GM12892 (cell line): ENCODE results near the gene IRF7.

Experiments
- DNase-seq: peaks from one replicate; pipeline ENCODE4 v3.0.0; 2011; ENCODE audit not compliant: insufficient read length
- FAIRE-seq: peaks from 2 replicates; lab custom pipeline; 2011; peaks lifted over from hg19 to GRCh38; lab: Jason Lieb, UNC
- POLR2A ChIP-seq: IDR thresholded peaks from 2 replicates; pipeline ENCODE4 v1.6.1; 2011; ENCODE audit warnings: low read depth, low read length, control low read depth
- POLR2AphosphoS5 ChIP-seq: IDR thresholded peaks from 2 replicates; pipeline ENCODE4 v1.6.1; 2011; ENCODE audit warnings: low read depth, low read length, control low read depth
- TAF1 ChIP-seq: IDR thresholded peaks from 2 replicates; pipeline ENCODE4 v1.6.1; 2011; ENCODE audit warnings: low read depth, mild to moderate bottlenecking, control low read depth, low read length, borderline replicate concordance

Gene IRF7

DNA sequence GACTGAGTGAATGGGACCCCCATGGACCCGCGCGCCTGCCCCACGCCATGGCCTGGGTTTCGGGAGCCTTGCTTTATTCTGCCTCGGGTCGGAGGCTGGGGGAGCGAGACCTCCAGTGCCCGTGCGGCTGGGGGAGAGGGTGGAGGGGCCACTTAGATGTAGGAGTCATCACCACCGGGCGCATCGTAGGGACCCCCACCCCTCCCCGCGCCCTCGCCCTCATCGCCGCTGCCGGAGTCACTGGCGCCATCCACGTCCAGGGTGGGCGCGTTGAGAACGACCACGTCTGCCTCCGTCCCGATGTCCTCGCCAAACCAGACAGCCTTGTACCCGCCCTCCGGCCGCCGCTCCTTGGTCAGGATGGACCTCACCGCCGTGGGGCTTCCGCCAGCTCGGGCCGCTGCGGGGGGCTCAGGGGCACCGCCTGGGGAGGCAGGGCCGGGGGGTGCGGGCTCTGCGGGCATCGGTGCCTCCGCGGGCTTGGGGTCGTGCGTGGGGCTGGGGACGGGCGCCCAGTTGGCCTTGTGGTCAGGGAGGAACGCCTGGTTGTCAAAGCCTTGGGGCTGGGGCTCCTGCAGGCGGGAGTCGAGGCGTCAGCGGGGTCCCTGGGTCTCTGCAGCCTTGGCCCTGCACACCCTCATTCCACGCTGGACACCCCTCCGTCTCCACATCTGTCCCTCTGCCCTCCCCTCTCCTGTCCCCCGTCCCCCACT, 1.6 kb upstream of the IRF7 start:
- no peak for FAIRE-seq
- TF ChIP-seq TAF1 (no peak), POLR2AphosphoS5 (no peak), POLR2A (no peak)
- DNase-seq, result no peak

DNA sequence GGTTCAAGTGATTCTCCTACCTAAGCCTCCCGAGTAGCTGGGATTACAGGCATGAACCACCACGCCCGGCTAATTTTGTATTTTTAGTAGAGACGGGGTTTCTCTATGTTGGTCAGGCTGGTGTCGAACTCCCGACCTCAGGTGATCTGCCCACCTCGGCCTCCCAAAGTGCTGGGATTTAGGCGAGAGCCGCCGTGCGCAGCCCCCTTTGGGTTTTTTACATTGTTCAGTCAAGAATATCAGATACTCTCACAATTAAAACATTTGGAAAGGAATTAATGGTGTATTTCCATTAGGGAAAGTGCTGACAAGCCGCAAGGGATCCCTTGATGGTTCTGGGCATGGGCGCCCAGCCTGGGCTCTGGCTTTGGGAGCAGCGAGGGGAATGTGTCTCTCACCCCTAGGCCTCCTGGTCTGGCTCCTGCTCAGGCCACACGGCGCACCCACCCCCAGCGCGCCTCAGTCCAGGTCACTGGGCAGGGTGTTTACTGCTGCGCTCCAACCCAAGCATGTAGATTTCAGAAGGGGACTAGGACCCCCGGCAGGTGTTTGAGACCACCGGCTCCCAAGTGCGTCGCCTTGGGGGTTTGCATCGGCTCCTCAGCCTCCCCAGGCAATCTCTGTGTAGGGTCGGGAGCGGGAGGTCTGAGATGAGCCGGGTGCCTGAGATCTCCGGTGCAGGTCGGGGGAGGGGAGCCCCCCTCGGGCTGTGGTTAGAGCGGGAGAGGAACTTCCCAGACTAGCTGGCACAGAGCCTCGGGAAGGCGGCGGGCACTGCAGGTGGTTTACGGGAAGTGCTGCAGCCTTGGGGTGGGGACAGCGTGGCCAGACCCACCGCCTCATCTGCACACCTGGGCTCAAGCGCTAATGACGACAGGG, 809 bp upstream of the IRF7 start:
- TF ChIP-seq POLR2A (no peak), POLR2AphosphoS5 (no peak), TAF1 (no peak)
- DNase-seq (no peak), FAIRE-seq (no peak)

DNA sequence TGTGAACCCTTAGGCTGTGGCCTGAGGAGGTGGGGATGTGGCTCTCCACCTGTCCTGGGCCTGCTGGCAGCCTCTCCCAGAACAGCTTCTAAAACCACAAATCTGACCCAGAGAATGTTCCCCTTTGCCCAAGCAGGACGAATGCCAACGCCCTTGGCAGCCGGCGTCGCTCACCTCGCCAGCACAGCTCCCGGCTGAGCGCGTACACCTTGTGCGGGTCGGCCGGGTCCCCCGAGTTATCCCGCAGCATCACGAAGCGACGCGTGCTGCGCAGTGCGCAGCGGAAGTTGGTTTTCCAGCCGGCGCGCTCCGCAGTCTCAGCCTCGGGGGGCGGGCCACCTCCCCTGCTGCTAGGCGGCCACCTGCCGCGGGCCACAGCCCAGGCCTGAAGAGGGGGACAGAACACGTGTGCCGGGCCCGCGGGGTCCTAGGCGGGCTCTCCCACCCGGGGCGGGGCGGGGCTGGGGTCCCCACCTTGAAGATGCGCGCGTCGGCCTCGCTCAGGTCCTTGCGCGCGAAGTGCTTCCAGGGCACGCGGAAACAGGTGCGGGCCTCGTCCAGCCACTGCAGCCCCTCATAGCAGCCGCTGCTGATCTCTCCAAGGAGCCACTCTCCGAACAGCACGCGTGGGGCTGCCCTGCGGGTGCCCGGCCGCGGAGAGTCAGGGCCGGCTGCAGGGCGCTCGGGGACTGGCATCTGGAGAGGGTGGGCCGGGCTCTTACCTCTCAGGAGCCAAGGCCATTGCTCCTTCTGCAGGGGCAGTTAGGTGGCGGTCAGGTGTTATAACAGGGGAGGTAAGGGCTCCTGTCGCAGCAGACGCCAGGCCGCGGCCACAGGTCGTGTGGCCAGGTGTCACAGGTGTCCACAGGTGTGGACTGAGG, 887 bp downstream of the IRF7 start:
- FAIRE-seq (peak; percentile 84), DNase-seq (no peak)
- no peak; the same call in 1 of the 2 replicates for TF ChIP-seq POLR2AphosphoS5
- no peak for TF ChIP-seq POLR2A
- TF ChIP-seq TAF1, result no peak

DNA sequence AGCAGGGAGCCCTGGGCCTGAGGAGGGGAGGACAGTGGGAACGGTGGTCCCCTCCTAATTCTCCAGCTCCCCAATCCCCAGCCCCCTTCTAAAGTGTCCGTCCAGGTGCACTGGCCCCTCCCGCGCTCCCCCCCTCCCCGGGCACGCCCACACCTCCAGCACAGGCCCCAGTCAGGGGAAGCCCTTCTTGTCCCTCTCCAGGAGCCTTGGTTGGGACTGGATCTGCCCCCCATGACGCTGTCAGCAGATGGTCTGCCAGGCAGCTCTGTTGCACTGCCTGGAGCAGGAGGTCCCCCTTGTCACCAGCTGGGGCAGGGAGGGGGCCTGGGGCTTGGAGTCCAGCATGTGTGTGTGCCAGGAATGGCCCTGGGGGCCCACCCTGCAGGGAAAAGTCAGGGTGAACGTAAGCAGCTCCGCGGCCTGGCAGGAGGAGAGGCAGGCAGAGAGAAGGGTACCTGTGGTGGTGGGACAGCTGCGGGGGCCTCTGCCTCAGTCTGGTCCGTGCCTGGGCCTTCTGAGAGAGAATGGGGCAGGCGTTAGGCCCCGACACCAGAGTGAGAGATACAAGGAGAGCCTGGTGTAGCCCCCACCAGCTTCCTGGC, 1.6 kb downstream of the IRF7 start:
- DNase-seq (no peak), FAIRE-seq (no peak)
- TF ChIP-seq POLR2A (peak; percentile 11; the same call in 1 of the 2 replicates), POLR2AphosphoS5 (no peak), TAF1 (no peak)

DNA sequence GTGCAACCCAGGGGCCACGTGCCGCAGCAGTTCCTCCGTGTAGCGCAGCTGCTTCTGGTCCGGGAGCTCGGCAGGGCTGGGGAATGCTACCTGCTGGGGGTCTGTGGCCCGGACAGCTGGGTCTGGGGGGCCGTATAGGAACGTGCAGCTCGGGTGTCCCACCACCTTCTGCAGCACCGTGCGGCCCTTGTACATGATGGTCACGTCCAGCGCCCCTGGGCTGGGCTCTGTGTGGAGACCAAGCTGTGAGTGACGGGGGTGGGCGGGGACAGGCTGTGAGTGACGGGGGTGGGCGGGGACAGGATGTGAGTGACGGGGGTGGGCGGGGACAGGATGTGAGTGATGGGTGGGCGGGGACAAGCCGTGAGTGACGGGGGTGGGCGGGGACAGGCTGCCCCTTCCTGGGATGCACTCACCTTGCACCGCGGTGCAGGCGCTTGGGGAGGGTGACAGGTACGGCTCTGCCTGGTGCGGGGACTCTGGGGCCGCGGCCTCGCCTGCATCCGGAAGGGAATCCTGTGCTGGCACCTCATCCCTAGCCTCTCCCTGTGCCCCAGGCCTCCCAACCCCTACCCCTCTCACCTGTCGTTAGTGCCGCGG, 2.3 kb downstream of the IRF7 start:
- DNase-seq (peak; percentile 74), FAIRE-seq (peak; percentile 97)
- TF ChIP-seq POLR2AphosphoS5 (peak; percentile 73), TAF1 (no peak; the same call in 1 of the 2 replicates), POLR2A (peak; percentile 48; the same call in 1 of the 2 replicates)

DNA sequence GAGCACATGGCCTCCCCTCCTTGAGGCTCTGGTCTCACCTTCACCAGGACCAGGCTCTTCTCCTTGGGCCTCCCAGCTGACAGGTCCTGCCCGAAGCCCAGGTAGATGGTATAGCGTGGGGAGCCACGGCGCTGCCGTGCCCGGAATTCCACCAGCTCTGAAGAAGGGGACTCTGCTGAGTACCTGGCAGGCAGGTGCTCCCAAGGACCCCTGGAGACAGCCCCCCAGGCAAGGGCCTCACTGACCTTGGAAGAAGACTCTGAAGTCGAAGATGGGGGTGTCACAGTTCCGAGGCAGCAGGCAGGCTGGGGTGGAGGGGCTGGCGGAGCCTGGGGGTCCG, 2.8 kb downstream of the IRF7 start:
- TF ChIP-seq POLR2AphosphoS5 (no peak), TAF1 (no peak), POLR2A (peak; percentile 11; the same call in 1 of the 2 replicates)
- DNase-seq (no peak), FAIRE-seq (no peak)

DNA sequence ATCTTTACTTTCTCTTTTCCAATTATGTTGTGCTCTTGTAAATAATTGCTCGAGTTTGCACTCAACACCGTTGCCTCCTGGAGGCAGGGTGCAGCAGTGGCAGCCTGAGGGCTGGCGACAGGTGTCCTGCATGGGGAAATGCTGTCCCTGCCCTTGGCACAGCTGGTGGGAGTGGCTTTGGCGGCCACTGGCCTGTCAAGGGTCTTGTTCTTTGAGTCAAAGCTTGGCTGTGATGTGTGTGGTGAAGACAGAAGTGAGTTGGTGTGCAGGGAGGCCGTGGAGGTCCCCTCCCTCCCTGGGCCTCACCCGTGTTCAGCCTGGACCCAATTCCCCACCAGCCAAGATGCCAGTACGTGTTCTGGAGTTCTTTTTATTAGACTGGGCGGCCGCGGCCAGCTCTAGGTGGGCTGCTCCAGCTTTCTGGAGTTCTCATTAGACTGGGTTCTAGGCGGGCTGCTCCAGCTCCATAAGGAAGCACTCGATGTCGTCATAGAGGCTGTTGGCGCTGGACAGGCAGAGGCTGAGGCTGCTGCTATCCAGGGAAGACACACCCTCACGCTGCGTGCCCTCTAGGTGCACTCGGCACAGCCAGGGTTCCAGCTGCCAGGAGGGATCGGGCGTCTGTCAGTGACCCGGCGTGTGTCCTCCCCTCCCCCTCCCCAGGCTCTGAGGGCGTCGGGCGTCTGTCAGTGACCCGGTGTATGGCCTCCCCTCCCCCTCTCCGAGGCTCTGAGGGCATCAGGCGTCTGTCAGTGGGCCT, 3.4 kb downstream of the IRF7 start:
- peak; percentile 13; the same call in 1 of the 2 replicates for TF ChIP-seq POLR2A
- TF ChIP-seq TAF1, result no peak
- TF ChIP-seq POLR2AphosphoS5, result peak; percentile 77
- FAIRE-seq, result no peak

DNA sequence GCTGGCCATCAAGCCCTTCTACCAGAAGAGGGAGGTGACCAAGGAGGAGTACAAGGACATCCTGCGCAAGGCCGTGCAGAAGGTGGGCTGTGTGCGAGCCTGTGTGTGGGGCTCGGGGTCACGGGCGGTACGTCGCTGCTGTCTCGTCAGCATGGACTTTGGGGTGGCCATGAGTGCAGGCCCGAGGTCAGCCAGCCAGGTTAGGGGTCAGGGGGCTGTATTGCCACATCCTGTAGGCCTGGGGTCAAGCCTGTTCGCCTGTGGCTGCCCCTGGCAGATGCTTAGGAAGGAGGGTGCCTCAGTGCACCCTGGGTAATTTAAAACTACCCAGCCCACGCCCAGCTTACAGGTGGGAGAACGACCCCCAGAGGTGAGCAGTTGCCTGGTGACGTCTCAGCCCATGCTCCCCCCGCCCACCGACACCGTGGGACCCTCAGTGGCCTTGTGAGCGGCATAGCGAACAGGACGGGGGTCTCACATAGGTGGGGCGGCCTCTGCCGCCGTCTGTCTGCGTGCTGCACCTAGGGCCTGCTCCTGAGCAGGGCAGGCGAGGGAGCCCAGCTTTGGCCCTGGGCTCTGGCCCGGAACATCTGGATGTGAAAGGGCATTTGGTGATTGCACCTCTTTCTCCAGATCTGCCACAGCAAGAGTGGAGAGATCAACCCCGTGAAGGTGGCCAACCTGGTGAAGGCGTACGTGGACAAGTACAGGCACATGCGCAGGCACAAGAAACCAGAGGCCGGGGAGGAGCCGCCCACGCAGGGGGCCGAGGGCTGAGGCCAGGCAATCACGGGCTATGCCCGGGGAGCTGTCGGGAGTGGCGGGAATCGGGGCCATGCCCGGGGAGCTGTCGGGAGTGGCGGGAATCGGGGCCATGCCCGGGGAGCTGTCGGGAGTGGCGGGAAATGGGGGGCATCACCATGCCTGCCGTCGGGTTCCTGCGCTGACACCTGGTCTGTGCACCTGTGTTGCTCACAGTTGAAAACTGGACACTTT, 4.5 kb downstream of the IRF7 start:
- TF ChIP-seq POLR2AphosphoS5 (peak; percentile 75), TAF1 (no peak), POLR2A (peak; percentile 70)
- no peak for DNase-seq
- FAIRE-seq, result no peak

More for the DNA sequence above, 3.4 kb downstream of the IRF7 start:
- DNase-seq, result no peak

DNA sequence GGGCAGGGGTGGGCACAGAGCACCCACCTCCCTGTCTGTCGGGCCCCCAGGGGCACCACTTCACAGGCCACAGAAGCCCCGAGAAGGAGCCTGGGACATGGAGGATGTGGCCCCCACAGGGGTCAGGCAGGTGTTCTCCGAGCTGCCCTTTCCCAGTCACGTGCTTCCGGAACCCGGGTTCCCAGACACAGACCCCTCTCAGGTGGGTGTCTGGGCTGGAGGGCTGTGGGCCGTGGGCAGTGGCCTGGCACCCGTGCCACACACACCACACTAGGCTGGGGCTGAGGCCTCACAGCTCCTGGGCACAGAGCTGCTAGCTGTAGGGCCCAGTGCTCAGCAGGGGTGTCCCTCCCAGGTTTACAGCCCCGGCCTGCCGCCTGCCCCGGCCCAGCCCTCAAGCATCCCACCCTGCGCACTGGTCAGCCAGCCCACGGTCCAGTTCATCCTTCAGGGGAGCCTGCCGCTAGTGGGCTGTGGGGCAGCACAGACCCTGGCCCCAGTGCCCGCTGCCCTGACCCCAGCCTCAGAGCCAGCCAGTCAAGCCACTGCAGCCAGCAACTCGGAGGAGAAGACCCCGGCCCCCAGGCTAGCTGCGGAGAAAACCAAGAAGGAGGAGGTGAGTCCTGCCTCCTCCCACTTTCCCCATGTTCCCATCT, 5.5 kb downstream of the IRF7 start:
- TF ChIP-seq POLR2A, result no peak; the same call in 1 of the 2 replicates
- TF ChIP-seq TAF1, result no peak
- FAIRE-seq (no peak), DNase-seq (no peak)
